Dendritic cell treated with granulocyte-macrophage colony-stimulating factor and Interleukin-4, amounts not matched to agents 40 ng/mL and 50 ng/mL, for 4 days (primary cell): ENCODE data around the gene SERPINE1.
A peak's percentile ranks its signal among the peaks of the same experiment; 100 is the strongest.
"Not testable (repeated sequence)": the region's sequence is repeated elsewhere in the genome, so short reads cannot be mapped to it uniquely, and the experiment has no call there.

Source experiments
- H3K27ac Mint-ChIP-seq: one replicate; pipeline ENCODE4 v1.8.0; 2022; ENCODE audit warnings: mild to moderate bottlenecking, mixed read lengths
- H3K27me3 Mint-ChIP-seq: one replicate; pipeline ENCODE4 v1.8.0; 2022; ENCODE audit warnings: mild to moderate bottlenecking, mixed read lengths
- H3K36me3 Mint-ChIP-seq: one replicate; pipeline ENCODE4 v1.8.0; 2022; ENCODE audit warnings: low read depth, mixed read lengths
- H3K4me1 Mint-ChIP-seq: one replicate; pipeline ENCODE4 v1.8.0; 2022; ENCODE audit warnings: low read depth, mixed read lengths
- H3K4me3 Mint-ChIP-seq: one replicate; pipeline ENCODE4 v1.8.0; 2022; ENCODE audit warnings: mild to moderate bottlenecking, moderate library complexity, mixed read lengths
- H3K9me3 Mint-ChIP-seq: one replicate; pipeline ENCODE4 v1.8.0; 2022; ENCODE audit warnings: mixed read lengths
- intact Hi-C: fragments of 100-400 bp; cut with micrococcal nuclease; formaldehyde crosslinking; loops from one replicate; pipeline ENCODE4 v1.15.0; 2022

SERPINE1 gene

DNA sequence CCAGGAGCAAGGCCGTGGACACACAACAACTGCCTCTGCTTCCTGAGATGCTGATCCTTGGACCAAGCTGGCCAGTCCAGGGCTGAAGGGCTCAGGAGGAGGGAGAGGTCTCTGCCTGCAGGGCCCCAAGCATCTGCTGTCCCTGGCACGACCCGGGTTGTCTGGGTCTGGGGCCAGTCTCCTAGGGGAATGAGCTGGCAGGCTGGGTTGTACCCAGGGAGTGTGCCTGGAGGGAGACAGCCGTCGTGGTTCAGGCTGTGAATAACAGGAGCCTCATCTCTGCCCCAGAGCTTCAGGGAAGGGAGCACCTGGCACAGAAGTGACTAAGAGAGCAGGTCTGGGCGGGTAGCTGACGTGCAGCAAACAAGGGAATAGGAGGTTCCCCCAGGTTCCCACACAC is 17.9 kb upstream of the SERPINE1 start:
- Mint-ChIP-seq H3K36me3 (no peaks in the 10 kb centered on the region), H3K4me3 (no peak overlapping the region), H3K27ac (no peak overlapping the region), H3K27me3 (peaks cover 15% of the 10 kb centered on the region), H3K9me3 (no peaks in the 10 kb centered on the region), H3K4me1 (peaks cover 51% of the 10 kb centered on the region)
- intact Hi-C loops, result no loop called here

DNA sequence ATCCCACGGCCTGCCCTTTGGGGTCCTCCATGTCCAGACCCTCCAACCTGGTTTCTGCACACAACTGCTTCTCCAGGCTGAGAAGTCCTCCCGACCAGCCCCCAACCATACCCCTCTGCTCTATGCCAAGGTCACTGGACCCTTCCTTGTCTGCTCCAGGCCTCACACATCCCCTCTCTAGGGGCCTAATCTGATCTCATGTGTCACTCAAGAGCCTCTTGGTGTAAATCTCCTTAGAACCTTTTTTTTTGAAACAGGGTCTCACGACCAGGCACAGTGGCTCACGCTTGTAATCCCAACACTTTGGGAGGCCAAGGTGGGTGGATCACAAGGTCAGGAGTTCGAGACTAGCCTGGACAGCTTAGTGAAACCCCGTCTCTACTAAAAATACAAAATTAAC is 17.5 kb upstream of the SERPINE1 start:
- Mint-ChIP-seq H3K36me3 (no peaks in the 10 kb centered on the region), H3K27me3 (peaks cover 17% of the 10 kb centered on the region), H3K27ac (no peak overlapping the region), H3K9me3 (no peaks in the 10 kb centered on the region), H3K4me1 (peaks cover 51% of the 10 kb centered on the region), H3K4me3 (no peak overlapping the region)
- intact Hi-C loops, result no loop called here

DNA sequence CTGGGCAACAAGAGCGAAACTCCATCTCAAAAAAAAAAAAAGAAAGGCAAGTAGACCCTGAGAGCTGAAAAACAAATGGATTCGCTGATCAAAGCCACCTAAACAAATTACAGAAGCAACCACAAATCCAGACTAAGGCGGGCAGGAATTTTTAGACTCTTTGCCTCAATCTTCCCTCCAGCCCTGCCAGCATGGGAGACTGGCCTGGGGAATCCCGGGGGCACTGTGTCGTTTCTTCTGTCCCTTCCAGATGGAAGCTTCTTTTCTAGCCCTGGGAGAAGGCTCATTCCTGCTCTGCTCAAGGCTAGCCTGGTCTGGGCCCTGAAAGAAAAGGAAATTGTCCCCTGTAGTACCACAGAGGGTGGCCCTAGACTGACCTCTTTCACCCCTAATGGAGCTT is 15.6 kb upstream of the SERPINE1 start:
- H3K27ac Mint-ChIP-seq, result no peak overlapping the region
- H3K9me3 Mint-ChIP-seq, result no peaks in the 10 kb centered on the region
- peaks cover 18% of the 10 kb centered on the region for H3K27me3 Mint-ChIP-seq

DNA sequence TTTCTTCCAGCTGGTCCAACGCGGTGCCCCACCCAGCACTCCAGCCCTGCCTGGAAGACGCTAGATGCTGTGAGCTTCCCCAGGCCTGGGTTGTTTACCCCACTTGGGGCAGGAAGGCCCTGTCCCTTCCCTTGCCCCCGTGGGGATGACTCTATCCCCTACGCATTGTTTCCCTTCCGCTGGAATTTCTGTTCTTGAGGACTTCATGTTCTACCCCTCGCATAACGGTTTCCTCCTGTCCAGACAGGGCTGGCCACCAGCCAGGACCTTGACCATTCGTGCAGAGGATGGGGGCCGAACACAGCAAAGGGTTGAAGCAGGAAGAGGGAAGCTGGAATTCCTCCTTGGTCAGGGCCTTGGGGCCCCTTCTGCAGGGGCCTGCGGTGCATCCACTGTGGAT is 14.7 kb upstream of the SERPINE1 start:
- Mint-ChIP-seq H3K9me3 (no peaks in the 10 kb centered on the region), H3K36me3 (no peaks in the 10 kb centered on the region), H3K27me3 (peaks cover 25% of the 10 kb centered on the region), H3K4me3 (no peak overlapping the region), H3K4me1 (peaks cover 39% of the 10 kb centered on the region), H3K27ac (no peak overlapping the region)
- intact Hi-C loops, result no loop called here

More for the DNA sequence above, 15.6 kb upstream of the SERPINE1 start:
- peaks cover 40% of the 10 kb centered on the region for H3K4me1 Mint-ChIP-seq
- H3K36me3 Mint-ChIP-seq, result no peaks in the 10 kb centered on the region
- no peak overlapping the region for H3K4me3 Mint-ChIP-seq
- intact Hi-C loops, result no loop called here

DNA sequence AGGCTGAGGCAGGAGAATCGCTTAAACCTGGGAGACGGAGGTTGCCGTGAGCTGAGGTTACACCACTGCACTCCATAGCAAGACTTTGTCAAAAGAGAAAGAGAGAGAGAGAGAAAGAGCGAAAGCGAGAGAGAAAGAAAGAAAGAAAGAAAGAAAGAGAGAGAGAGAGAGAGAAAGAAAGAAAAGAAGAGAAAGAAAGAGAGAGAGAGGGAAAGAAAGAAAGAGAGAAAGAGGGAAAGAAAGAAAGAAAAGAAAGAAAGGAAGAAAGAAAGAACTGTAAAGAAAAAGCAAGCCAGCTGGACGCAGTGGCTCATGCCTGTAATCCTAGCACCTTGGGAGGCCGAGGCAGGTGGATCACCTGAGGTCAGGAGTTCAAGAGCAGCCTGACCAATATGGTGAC is 13.8 kb upstream of the SERPINE1 start:
- H3K4me3 Mint-ChIP-seq, H3K9me3 Mint-ChIP-seq, H3K27ac Mint-ChIP-seq, H3K36me3 Mint-ChIP-seq, intact Hi-C loops: not testable (repeated sequence)
- H3K27me3 Mint-ChIP-seq, result peaks cover 34% of the 10 kb centered on the region
- H3K4me1 Mint-ChIP-seq, result peaks cover 34% of the 10 kb centered on the region

DNA sequence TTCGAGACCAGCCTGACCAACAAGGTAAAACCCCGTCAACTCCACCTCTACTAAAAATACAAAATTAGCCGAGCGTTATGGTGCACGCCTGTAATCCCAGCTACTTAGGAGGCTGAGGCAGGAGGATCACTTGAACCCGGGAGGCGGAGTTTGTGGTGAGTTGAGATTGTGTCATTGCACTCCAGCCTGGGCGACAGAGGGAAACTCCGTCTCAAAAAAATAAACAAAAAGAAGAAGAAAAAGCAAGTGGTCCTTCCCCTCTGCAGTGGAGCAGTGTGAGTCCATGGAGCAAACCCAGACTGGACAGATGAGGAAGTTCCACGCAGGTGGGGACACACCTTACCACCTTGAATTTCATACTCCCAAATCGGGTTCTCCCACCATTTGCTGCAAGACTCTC is 13.1 kb upstream of the SERPINE1 start:
- no peak overlapping the region for H3K27ac Mint-ChIP-seq
- H3K4me1 Mint-ChIP-seq, result peaks cover 30% of the 10 kb centered on the region
- H3K4me3 Mint-ChIP-seq, result no peak overlapping the region
- peaks cover 38% of the 10 kb centered on the region for H3K27me3 Mint-ChIP-seq
- no peaks in the 10 kb centered on the region for H3K9me3 Mint-ChIP-seq
- no peaks in the 10 kb centered on the region for H3K36me3 Mint-ChIP-seq
- intact Hi-C loops, result no loop called here

DNA sequence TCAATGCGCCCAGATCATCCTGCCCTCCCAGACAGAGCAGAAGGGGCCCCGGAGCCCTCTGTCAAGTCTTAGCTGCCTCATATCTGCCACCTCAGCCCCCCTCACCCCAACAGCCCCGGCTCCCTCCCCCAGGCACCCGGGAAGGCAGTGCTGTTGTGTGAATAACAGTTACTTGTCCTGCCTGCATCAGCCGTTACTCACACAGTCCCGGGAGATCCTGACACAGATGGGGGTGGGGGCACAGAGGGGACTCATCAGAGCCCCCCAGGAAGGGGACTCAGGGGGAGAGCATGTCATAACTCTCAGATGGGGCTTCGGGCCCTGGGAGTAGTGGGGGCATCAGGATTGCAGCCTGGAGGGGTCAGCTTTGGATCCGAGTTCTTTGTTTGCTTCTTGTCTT is 12.4 kb upstream of the SERPINE1 start:
- Mint-ChIP-seq H3K4me1 (peaks cover 25% of the 10 kb centered on the region), H3K9me3 (no peaks in the 10 kb centered on the region), H3K27me3 (peaks cover 40% of the 10 kb centered on the region), H3K27ac (no peak overlapping the region), H3K4me3 (no peak overlapping the region), H3K36me3 (no peaks in the 10 kb centered on the region)
- intact Hi-C loops, result no loop called here

DNA sequence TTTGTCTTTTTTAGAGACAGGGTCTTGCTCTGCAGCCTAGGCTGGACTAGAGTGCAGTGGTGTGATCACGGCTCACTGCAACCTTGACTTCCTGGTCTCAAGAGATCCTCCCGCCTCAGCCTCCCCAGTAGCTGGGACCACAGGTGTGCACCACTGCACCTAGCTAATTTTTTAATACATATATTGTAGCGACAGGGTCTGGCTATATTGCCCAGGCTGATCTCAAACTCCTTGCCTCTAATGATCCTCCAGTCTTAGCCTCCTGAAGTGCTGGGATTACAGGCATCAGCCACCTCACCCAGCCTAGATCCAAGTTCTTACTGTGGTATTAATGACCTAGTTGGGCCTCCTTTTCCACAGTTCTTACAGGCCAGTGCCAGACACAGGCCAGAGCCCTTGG is 11.7 kb upstream of the SERPINE1 start:
- no peak overlapping the region for H3K27ac Mint-ChIP-seq
- intact Hi-C loops, result no loop called here
- peaks cover 46% of the 10 kb centered on the region for H3K27me3 Mint-ChIP-seq

DNA sequence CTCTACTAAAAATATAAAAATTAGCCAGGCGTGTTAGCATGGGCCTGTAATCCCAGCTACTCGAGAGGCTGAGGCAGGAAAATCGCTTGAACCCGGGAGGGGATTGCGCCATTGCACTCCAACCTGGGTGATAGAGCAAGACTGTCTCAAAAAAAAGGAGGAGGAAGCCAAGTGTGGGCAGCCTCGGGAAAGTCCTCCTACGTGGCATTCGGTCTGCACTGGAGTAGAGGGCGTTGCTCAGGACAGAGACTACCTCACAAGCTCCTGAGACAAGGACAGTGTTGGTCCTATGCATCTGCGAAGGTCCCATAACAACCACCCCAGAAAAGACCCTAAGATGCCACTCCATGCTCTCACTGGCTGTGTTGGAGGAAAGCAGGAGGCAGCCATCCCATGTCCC is 10.0 kb upstream of the SERPINE1 start:
- Mint-ChIP-seq H3K4me1 (peaks cover 32% of the 10 kb centered on the region), H3K4me3 (no peak overlapping the region), H3K9me3 (no peaks in the 10 kb centered on the region), H3K36me3 (no peaks in the 10 kb centered on the region), H3K27ac (no peak overlapping the region), H3K27me3 (peaks cover 62% of the 10 kb centered on the region)
- intact Hi-C loops, result no loop called here

More for the DNA sequence above, 11.7 kb upstream of the SERPINE1 start:
- Mint-ChIP-seq H3K4me3 (no peak overlapping the region), H3K36me3 (no peaks in the 10 kb centered on the region), H3K9me3 (no peaks in the 10 kb centered on the region), H3K4me1 (peaks cover 25% of the 10 kb centered on the region)

DNA sequence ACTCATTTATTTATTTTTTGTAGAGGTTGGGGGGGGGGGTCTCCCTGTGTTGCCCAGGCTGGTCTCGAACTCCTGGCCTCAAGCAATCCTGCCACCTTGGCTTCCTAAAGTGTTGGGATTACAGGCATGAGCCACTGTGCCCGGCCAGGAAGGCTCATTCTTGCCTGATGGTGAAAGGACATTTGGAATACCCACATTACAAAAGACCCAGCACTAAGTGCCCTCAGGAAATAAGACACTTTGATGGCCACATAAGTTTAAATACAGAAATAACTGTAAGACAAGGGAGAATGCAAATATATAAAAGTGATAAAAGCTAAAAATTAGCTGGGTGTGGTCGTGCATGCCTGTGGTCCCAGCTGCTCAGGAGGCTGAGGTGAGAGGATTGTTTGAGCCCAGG is 8.0 kb upstream of the SERPINE1 start:
- Mint-ChIP-seq H3K36me3 (no peaks in the 10 kb centered on the region), H3K4me1 (peaks cover 44% of the 10 kb centered on the region), H3K4me3 (no peak overlapping the region), H3K27me3 (peaks cover 76% of the 10 kb centered on the region), H3K9me3 (no peaks in the 10 kb centered on the region), H3K27ac (no peak overlapping the region)
- intact Hi-C loops, result no loop called here

DNA sequence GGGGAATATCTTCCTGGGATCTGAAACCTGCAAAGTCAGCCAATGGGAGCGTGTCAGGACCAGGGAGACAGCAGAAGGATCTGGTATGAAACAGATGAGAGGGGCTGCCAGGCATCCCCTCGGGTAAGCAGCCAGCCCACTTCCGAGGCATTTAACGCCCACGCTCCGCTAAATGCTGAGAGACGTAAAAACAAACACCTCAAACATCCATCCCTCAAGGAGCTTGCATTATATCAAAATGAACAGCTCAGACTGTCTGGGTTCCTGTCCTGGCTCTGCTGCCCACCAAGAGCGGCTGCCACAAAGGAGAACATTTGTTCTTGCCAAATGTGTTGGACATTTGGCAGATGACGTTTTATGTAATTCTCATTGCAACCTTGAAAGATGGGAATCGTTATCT is 7.0 kb upstream of the SERPINE1 start:
- H3K9me3 Mint-ChIP-seq, result no peaks in the 10 kb centered on the region
- no peaks in the 10 kb centered on the region for H3K36me3 Mint-ChIP-seq
- intact Hi-C loops, result no loop called here
- H3K27ac Mint-ChIP-seq, result no peak overlapping the region
- no peak overlapping the region for H3K4me3 Mint-ChIP-seq
- H3K4me1 Mint-ChIP-seq, result peaks cover 46% of the 10 kb centered on the region
- H3K27me3 Mint-ChIP-seq, result peaks cover 74% of the 10 kb centered on the region

DNA sequence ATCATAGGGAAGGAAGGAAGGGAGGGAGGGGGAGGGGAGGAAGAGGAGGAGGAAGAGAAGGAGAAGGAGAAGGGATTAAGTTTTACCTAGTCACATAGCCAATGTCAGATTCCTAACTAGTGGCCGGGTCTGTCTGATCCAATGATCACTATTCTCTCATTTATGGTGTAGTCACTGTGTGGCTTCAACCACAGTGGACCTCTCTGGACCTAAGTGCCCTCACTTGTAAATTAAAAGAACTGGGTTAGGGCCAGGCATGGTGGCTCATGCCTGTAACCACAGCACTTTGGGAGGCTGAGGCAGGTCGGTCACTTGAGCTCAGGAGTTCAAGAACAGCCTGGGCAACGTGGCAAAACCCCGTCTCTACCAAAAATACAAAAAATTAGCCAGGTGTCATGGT is 6.6 kb upstream of the SERPINE1 start:
- intact Hi-C loops, result no loop called here
- Mint-ChIP-seq H3K27ac (no peak overlapping the region), H3K9me3 (no peaks in the 10 kb centered on the region), H3K4me3 (no peak overlapping the region), H3K36me3 (no peaks in the 10 kb centered on the region), H3K27me3 (peaks cover 76% of the 10 kb centered on the region), H3K4me1 (peaks cover 50% of the 10 kb centered on the region)

DNA sequence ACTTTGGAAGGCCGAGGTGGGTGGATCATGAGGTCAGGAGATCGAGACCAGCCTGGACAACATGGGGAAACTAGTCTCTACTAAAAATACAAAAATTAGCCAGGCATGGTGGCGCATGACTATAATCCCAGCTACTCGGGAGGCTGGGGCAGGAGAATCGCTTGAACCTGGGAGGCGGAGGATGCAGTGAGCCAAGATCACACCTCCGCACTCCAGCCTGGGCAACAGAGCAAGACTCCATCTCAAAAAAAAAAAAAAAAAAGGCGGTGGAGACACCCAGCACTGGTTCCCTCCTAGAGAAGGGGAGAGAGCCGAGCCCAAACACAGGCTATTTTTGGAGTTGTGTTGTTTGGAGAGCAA is 5.3 kb upstream of the SERPINE1 start:
- peaks cover 81% of the 10 kb centered on the region for H3K27me3 Mint-ChIP-seq
- not testable (repeated sequence) for H3K9me3 Mint-ChIP-seq

DNA sequence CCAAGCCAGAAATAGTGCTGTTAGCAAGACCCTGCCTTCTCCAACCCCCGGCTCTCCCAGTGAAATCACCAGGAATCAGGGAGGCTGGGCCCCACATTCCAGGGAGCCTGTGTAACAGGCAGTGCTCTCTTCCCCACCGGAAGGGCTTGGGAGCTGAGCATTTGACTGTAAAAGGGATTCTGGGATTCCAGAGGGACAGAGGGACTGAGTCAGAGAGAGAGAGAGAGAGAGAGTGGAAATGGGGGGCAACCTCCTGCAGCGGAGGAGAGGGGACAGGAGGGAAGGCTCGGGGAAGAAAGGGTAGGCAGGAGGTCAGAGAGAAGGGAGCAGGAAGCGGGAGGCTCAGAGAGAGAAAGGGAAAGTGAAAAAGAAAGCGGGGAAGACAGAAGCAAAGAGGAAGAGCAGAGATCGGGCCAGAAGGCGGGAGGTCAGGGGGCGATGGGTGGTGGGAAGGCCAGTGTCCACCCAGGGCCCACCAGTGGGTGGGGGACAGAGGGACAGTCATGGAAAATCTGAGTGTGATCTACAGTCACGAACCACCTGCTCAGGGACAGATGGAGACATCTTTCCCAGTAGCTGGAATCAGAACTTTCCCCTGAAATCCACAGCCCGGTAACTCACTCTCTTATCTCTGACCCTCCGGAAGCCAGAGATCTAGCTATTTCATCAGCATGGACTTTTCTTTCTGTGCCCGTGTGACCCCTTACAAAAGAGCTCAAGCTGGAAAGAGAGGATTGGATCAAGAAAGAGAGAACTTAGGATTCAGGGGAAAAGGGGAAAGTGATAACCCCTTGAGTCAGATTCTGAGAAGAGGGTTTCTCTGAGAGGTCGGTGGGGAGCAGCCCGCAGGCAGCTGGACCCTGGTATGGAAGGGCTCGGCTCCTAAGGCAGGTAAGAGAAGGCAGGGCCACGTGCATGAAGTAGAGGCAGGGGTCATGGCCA is 4.6 kb upstream of the SERPINE1 start:
- Mint-ChIP-seq H3K36me3 (no peaks in the 10 kb centered on the region), H3K27me3 (peaks cover 84% of the 10 kb centered on the region)

More for the DNA sequence above, 5.3 kb upstream of the SERPINE1 start:
- Mint-ChIP-seq H3K4me1 (peaks cover 63% of the 10 kb centered on the region), H3K27ac (peak overlapping the region; percentile 17)
- H3K4me3 Mint-ChIP-seq, intact Hi-C loops, H3K36me3 Mint-ChIP-seq: not testable (repeated sequence)

More for the DNA sequence above, 4.6 kb upstream of the SERPINE1 start:
- H3K27ac Mint-ChIP-seq, result peak overlapping the region; percentile 17
- peaks cover 65% of the 10 kb centered on the region for H3K4me1 Mint-ChIP-seq
- no peaks in the 10 kb centered on the region for H3K9me3 Mint-ChIP-seq
- H3K4me3 Mint-ChIP-seq, result peak overlapping the region; percentile 68
- intact Hi-C loops, result no loop called here
